Stimulated activated CD4-positive, alpha-beta T cell treated with anti-CD3 and anti-CD28 coated beads, Interleukin-15, amount 100 ng/mL, for 48 hours (primary cell): ENCODE measurements around the gene AGMO.

Source experiments
- DNase-seq, 2 donors: peaks; one replicate each; pipeline ENCODE4 v3.0.0-alpha.2; 2020; ENCODE audit warnings: low read depth in 2 of 2

The AGMO gene

GRCh38 chr7:15399441-15399840 lies 162.4 kb downstream of the AGMO start:
- DNase-seq: no peak

- no peak for DNase-seq
Measured at GRCh38 chr7:15397922-15398760, 163.7 kb downstream of the AGMO start.

- DNase-seq: no peak
Measured at GRCh38 chr7:15397159-15397550, 164.7 kb downstream of the AGMO start.

- no peak for DNase-seq
Measured at GRCh38 chr7:15396210-15397158, 165.3 kb downstream of the AGMO start.

- DNase-seq: no peak
Measured at GRCh38 chr7:15389073-15389472, 172.7 kb downstream of the AGMO start.

GRCh38 chr7:15378494-15379145 lies 183.2 kb downstream of the AGMO start:
- DNase-seq: no peak

- no peak for DNase-seq
Measured at GRCh38 chr7:15376600-15376999, 185.2 kb downstream of the AGMO start.

- DNase-seq: no peak
Measured at GRCh38 chr7:15370441-15370840, 191.4 kb downstream of the AGMO start.

- DNase-seq: no peak
Measured at GRCh38 chr7:15368653-15369052, 193.2 kb downstream of the AGMO start.

- DNase-seq: no peak
Measured at GRCh38 chr7:15367897-15368296, 193.9 kb downstream of the AGMO start.

- DNase-seq: no peak
Measured at GRCh38 chr7:15358112-15358511, 203.7 kb downstream of the AGMO start.

- DNase-seq: no peak
Measured at GRCh38 chr7:15352421-15353206, 209.2 kb downstream of the AGMO start.

- DNase-seq: no peak
Measured at GRCh38 chr7:15345216-15345615, 216.6 kb downstream of the AGMO start.

GRCh38 chr7:15341817-15342216 lies 220.0 kb downstream of the AGMO start:
- DNase-seq: no peak

- no peak for DNase-seq
Measured at GRCh38 chr7:15336146-15336545, 225.7 kb downstream of the AGMO start.

- no peak for DNase-seq
Measured at GRCh38 chr7:15335390-15335789, 226.4 kb downstream of the AGMO start.

GRCh38 chr7:15334536-15335263 lies 227.1 kb downstream of the AGMO start:
- DNase-seq: no peak

GRCh38 chr7:15332956-15333355 lies 228.9 kb downstream of the AGMO start:
- no peak for DNase-seq

- DNase-seq: no peak
Measured at GRCh38 chr7:15330943-15331342, 230.9 kb downstream of the AGMO start.

GRCh38 chr7:15327001-15327400 lies 234.8 kb downstream of the AGMO start:
- no peak for DNase-seq
